Thyroid gland (tissue), 4 donors: Measurements from ENCODE around the gene C1QL1.

ENCODE experiments used
- POLR2A ChIP-seq, 2 donors: fragments of 450-650 bp; IDR thresholded peaks; one replicate each; pipeline ENCODE4 v1.6.1; 2017; ENCODE audit warnings: antibody characterized with exemption in 2 of 2, mild to moderate bottlenecking in 2 of 2, moderate library complexity in 1 of 2
- TF ChIP-seq, protein P1 (sequence below), 6 experiments: fragments of 200-600 bp in 3 of 6; fragments of 450-650 bp in 3 of 6; sonication (generic) in 3 of 6; IDR thresholded peaks; one replicate each; pipeline ENCODE4 v1.5.1; 2016 to 2019; ENCODE audit warnings: antibody characterized with exemption in 6 of 6, mild to moderate bottlenecking in 2 of 6, inconsistent platforms in 1 of 6, moderate library complexity in 1 of 6

DNA sequence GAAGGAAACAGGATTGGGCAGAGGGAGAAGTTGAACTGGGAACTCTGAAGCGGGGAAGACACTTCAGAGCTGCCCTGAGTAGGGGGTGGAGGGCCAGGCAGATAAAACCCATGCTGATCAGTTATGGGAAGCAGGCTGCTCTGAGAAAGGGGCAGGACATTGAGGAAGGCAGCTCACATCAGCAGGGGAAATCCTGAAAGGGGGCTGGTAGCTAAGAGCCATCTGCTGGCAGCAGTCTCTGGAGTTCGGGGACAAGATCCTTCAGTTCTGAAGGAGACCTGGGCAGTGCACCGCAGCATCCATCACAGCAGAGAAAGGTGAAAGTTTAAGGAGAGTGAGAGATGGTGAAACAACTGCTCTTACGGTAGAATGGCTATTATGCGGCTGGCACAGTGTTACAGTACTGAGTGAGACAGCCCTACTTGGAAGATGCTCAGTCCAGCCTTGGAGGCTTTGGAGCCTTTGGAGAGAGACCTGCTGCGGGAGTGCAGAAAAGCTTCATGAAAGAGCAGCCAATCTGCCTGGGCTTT is 15.1 kb downstream of the C1QL1 start:
- TF ChIP-seq, protein P1, sequence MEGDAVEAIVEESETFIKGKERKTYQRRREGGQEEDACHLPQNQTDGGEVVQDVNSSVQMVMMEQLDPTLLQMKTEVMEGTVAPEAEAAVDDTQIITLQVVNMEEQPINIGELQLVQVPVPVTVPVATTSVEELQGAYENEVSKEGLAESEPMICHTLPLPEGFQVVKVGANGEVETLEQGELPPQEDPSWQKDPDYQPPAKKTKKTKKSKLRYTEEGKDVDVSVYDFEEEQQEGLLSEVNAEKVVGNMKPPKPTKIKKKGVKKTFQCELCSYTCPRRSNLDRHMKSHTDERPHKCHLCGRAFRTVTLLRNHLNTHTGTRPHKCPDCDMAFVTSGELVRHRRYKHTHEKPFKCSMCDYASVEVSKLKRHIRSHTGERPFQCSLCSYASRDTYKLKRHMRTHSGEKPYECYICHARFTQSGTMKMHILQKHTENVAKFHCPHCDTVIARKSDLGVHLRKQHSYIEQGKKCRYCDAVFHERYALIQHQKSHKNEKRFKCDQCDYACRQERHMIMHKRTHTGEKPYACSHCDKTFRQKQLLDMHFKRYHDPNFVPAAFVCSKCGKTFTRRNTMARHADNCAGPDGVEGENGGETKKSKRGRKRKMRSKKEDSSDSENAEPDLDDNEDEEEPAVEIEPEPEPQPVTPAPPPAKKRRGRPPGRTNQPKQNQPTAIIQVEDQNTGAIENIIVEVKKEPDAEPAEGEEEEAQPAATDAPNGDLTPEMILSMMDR (IDR thresholded peaks at IDR 0.05), result no peak
- TF ChIP-seq POLR2A (IDR thresholded peaks at IDR 0.05), result no peak
